GM23338 (cell line): ENCODE data around the gene IL1A.

ENCODE experiments used
- CREB1 ChIP-seq: fragments of 250-450 bp; sonication (Bioruptor Pico); IDR thresholded peaks from 2 replicates; pipeline ENCODE4 v1.5.0; 2020; ENCODE audit warnings: low read depth, mild to moderate bottlenecking, moderate library complexity
- TF ChIP-seq, protein P1 (sequence below), 2 experiments: fragments of 200-600 bp in 1 of 2; sonication (generic) in 1 of 2; conservative IDR thresholded peaks; 2 replicates each; pipeline versions ENCODE4 v1.5.1 to v1.6.1; 2016 to 2017; ENCODE audit warnings: antibody characterized with exemption in 2 of 2, low read depth in 2 of 2, mild to moderate bottlenecking in 2 of 2, moderate library complexity in 1 of 2

DNA sequence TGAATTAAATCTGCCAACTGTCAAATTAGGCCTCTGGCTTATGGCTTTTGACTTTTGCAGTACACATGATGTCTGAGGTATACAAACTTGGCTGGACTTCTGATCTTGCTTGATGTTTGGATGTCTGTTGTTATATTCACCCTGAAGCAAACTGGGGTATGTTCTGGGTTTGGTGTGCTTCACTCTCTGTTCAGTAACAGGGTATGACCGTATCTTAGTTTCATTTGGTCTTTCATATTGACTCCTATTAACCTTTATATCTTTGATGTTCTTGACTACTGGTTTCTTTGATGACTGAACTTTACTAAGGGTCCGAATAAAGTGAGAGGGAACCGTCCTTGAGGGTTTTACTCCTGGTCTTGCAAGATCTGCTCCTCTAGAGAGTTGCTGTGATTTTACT is 28.1 kb downstream of the IL1A start:
- TF ChIP-seq, protein P1, sequence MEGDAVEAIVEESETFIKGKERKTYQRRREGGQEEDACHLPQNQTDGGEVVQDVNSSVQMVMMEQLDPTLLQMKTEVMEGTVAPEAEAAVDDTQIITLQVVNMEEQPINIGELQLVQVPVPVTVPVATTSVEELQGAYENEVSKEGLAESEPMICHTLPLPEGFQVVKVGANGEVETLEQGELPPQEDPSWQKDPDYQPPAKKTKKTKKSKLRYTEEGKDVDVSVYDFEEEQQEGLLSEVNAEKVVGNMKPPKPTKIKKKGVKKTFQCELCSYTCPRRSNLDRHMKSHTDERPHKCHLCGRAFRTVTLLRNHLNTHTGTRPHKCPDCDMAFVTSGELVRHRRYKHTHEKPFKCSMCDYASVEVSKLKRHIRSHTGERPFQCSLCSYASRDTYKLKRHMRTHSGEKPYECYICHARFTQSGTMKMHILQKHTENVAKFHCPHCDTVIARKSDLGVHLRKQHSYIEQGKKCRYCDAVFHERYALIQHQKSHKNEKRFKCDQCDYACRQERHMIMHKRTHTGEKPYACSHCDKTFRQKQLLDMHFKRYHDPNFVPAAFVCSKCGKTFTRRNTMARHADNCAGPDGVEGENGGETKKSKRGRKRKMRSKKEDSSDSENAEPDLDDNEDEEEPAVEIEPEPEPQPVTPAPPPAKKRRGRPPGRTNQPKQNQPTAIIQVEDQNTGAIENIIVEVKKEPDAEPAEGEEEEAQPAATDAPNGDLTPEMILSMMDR (conservative IDR thresholded peaks at IDR 0.05; ENCODE audit: low read depth in 2 of 2) = no peak
- TF ChIP-seq CREB1 = no peak
